ENCODE measurements around the gene GBE1. TPM values are rescaled to one million over a fixed set of nuclear protein-coding genes. Genes with fewer than 3 reads are reported as not detected.

The GBE1 gene
- total and polyA plus RNA-seq, 7 donors = 99.7 to 290 (median 194) TPM

- H3K27ac ChIP-seq = no peak overlapping the region
- ATAC-seq = no peak
- WGBS, 3 donors = 86 to 88% (median 87%) methylated on average over 3 of the region's 3 CpGs
- no peaks in the 10 kb centered on the region for H3K9me3 ChIP-seq
- no peak for DNase-seq
- H3K27me3 ChIP-seq (ENCODE audit: insufficient read depth in 3 of 3, low read length in 2 of 3) = no peaks in the 10 kb centered on the region
- H3K4me1 ChIP-seq = peaks cover 6% of the 10 kb centered on the region
- no peak for TF ChIP-seq CTCF (IDR thresholded peaks at IDR 0.05)
- H3K36me3 ChIP-seq (ENCODE audit: insufficient read depth in 1 of 2, low read depth in 1 of 2) = no peaks in the 10 kb centered on the region
- no peak overlapping the region for H3K4me3 ChIP-seq
- intact Hi-C loops (cut with DNase I) = no loop called here
These were observed 297.7 kb downstream of the GBE1 start for GRCh38 chr3:81463781-81464180.

- Histone ChIP-seq H3K27me3 (ENCODE audit: insufficient read depth in 3 of 3, low read length in 2 of 3) (no peaks in the 10 kb centered on the region), H3K4me1 (peaks cover 6% of the 10 kb centered on the region), H3K27ac (no peak overlapping the region), H3K36me3 (ENCODE audit: insufficient read depth in 1 of 2, low read depth in 1 of 2) (no peaks in the 10 kb centered on the region), H3K4me3 (no peak overlapping the region), H3K9me3 (no peaks in the 10 kb centered on the region)
- intact Hi-C loops (cut with DNase I) = no loop called here
- 45 to 64% (median 57%) methylated on average over 4 of the region's 4 CpGs for WGBS, 3 donors
- DNase-seq (no peak), ATAC-seq (no peak)
- TF ChIP-seq CTCF (IDR thresholded peaks at IDR 0.05) = no peak
These were observed 298.5 kb downstream of the GBE1 start for GRCh38 chr3:81462921-81463320.

GRCh38 chr3:81459733-81460132 lies 301.7 kb downstream of the GBE1 start:
- H3K27me3 ChIP-seq (ENCODE audit: insufficient read depth in 3 of 3, low read length in 2 of 3) = no peaks in the 10 kb centered on the region
- H3K4me1 ChIP-seq = no peaks in the 10 kb centered on the region
- no peak overlapping the region for H3K4me3 ChIP-seq
- intact Hi-C loops (cut with DNase I) = no loop called here
- no peak for DNase-seq
- TF ChIP-seq CTCF (IDR thresholded peaks at IDR 0.05) = no peak
- no peaks in the 10 kb centered on the region for H3K9me3 ChIP-seq
- no peak overlapping the region for H3K27ac ChIP-seq
- no peak for ATAC-seq
- H3K36me3 ChIP-seq (ENCODE audit: insufficient read depth in 1 of 2, low read depth in 1 of 2) = no peaks in the 10 kb centered on the region

- no peak overlapping the region for H3K4me3 ChIP-seq
These were observed 309.0 kb downstream of the GBE1 start for GRCh38 chr3:81452418-81452817.

More at GRCh38 chr3:81452418-81452817, 309.0 kb downstream of the GBE1 start:
- Histone ChIP-seq H3K27ac (no peak overlapping the region), H3K27me3 (ENCODE audit: insufficient read depth in 3 of 3, low read length in 2 of 3) (no peaks in the 10 kb centered on the region), H3K9me3 (no peaks in the 10 kb centered on the region), H3K36me3 (ENCODE audit: insufficient read depth in 1 of 2, low read depth in 1 of 2) (no peaks in the 10 kb centered on the region), H3K4me1 (peaks cover 4% of the 10 kb centered on the region)
- no peak for TF ChIP-seq CTCF (IDR thresholded peaks at IDR 0.05)
- ATAC-seq = no peak
- intact Hi-C loops (cut with DNase I) = no loop called here
- DNase-seq = no peak

Data from psoas muscle (tissue), 8 donors.